Smooth muscle cell (in vitro differentiated cells): Measurements from ENCODE around the gene GTF2F1. TPM values are rescaled to one million over a fixed set of nuclear protein-coding genes. Genes with fewer than 3 reads are reported as not detected.

Experiments used
- DNase-seq: peaks from one replicate; lab custom pipeline; 2025; ENCODE audit not compliant: unreplicated experiment; lab: John Stamatoyannopoulos, UW
- H2AFZ ChIP-seq: fragments of 200-600 bp; sonication (generic); 2 replicates; pipeline ENCODE4 v1.6.0; 2016; ENCODE audit warnings: antibody characterized with exemption, low read depth, mild to moderate bottlenecking
- H3F3A ChIP-seq: fragments of 200-600 bp; sonication (generic); 2 replicates; pipeline ENCODE4 v1.6.0; 2017; ENCODE audit warnings: antibody characterized with exemption, low read depth
- H3K27ac ChIP-seq: fragments of 200-600 bp; sonication (generic); 2 replicates; pipeline ENCODE4 v1.5.1; 2016; ENCODE audit warnings: low read depth, mild to moderate bottlenecking
- H3K27me3 ChIP-seq: fragments of 200-600 bp; sonication (generic); 2 replicates; pipeline ENCODE4 v1.6.1; 2016; ENCODE audit warnings: low read depth, mild to moderate bottlenecking
- H3K36me3 ChIP-seq: fragments of 200-600 bp; sonication (generic); 2 replicates; pipeline ENCODE4 v1.5.1; 2016; ENCODE audit warnings: low read depth
- H3K4me1 ChIP-seq: fragments of 200-600 bp; sonication (generic); 2 replicates; pipeline ENCODE4 v1.5.1; 2016; ENCODE audit warnings: low read depth
- H3K4me2 ChIP-seq: fragments of 200-600 bp; sonication (generic); 2 replicates; pipeline ENCODE4 v1.6.0; 2016; ENCODE audit warnings: mild to moderate bottlenecking
- H3K4me3 ChIP-seq: fragments of 200-600 bp; sonication (generic); 2 replicates; pipeline ENCODE4 v1.5.1; 2016; ENCODE audit warnings: mild to moderate bottlenecking
- H3K79me2 ChIP-seq: fragments of 200-600 bp; sonication (generic); 2 replicates; pipeline ENCODE4 v1.6.0; 2016; ENCODE audit warnings: low read depth, mild to moderate bottlenecking
- H3K9ac ChIP-seq: fragments of 200-600 bp; sonication (generic); 2 replicates; pipeline ENCODE4 v1.6.0; 2016; ENCODE audit warnings: low read depth
- H3K9me3 ChIP-seq: fragments of 200-600 bp; sonication (generic); replicated peaks from 2 replicates; pipeline ENCODE4 v1.5.1; 2016; ENCODE audit warnings: low read depth
- H4K20me1 ChIP-seq: fragments of 200-600 bp; sonication (generic); 2 replicates; pipeline ENCODE4 v1.6.0; 2016; ENCODE audit warnings: low read depth
- CTCF ChIP-seq: fragments of 200-600 bp; sonication (generic); IDR thresholded peaks from 2 replicates; pipeline ENCODE4 v1.5.1; 2017; ENCODE audit warnings: borderline replicate concordance, mild to moderate bottlenecking, antibody characterized with exemption; ENCODE audit not compliant: insufficient read depth, poor library complexity, severe bottlenecking
- WGBS: methylation state at CpG from one replicate; pipeline ENCODE4 v1.1.7; 2016; ENCODE audit warnings: low lambda C conversion rate; 5-methylcytosine and 5-hydroxymethylcytosine counted together
- polyA plus RNA-seq: library from polyadenylated mRNA; unstranded; fragments of >200 nt; fragmentation: Nextera tagmentation; extraction: Ambion mirVana; gene quantifications from 2 replicates; pipeline ENCODE4 v1.2.1, GENCODE V29; 2016
- total RNA-seq: library from RNA; depleted of rRNA; stranded (reverse); fragments of >200 nt; gene quantifications from 2 replicates; pipeline ENCODE4 v1.2.3, GENCODE V29; 2014

GTF2F1 gene
- total and polyA plus RNA-seq, 2 experiments from 2014 or later: 34.7 to 65.8 TPM

- Histone ChIP-seq H3K4me1 (peaks cover 11% of the 10 kb centered on the region), H3K4me2 (no peak overlapping the region), H3K4me3 (no peak overlapping the region), H3K79me2 (peaks cover 40% of the 10 kb centered on the region), H4K20me1 (peaks cover 40% of the 10 kb centered on the region), H3K9ac (no peak overlapping the region), H3K27me3 (peaks cover 6% of the 10 kb centered on the region), H3F3A (no peaks in the 10 kb centered on the region), H3K36me3 (no peaks in the 10 kb centered on the region), H2AFZ (no peak overlapping the region), H3K9me3 (no peaks in the 10 kb centered on the region), H3K27ac (peak overlapping the region; percentile 37)
- DNase-seq: peak; percentile 94
- no peak for TF ChIP-seq CTCF
- 10% methylated on average over 40 of the region's 43 CpGs for WGBS
Measured at GRCh38 chr19:6424939-6425731, 32.2 kb upstream of the GTF2F1 start.

- H3K79me2 ChIP-seq: peaks cover 48% of the 10 kb centered on the region
Measured at GRCh38 chr19:6424195-6424938, 31.4 kb upstream of the GTF2F1 start, which contains the start of gene KHSRP. TSS of gene KHSRP (minus strand) at chr19:6424811. CDS start at chr19:6424701, 110 bp downstream.

GRCh38 chr19:6423499-6424194 is 30.7 kb upstream of the GTF2F1 start:
- no peaks in the 10 kb centered on the region for H3F3A ChIP-seq
- DNase-seq: peak; percentile 18
- peaks cover 11% of the 10 kb centered on the region for H3K4me1 ChIP-seq
- no peak overlapping the region for H2AFZ ChIP-seq
- TF ChIP-seq CTCF: no peak
- peaks cover 48% of the 10 kb centered on the region for H3K79me2 ChIP-seq
- H4K20me1 ChIP-seq: peaks cover 55% of the 10 kb centered on the region
- H3K9me3 ChIP-seq: no peaks in the 10 kb centered on the region
- peak overlapping the region; percentile 42 for H3K27ac ChIP-seq
- no peaks in the 10 kb centered on the region for H3K36me3 ChIP-seq
- H3K9ac ChIP-seq: peak overlapping the region; percentile 89
- peak overlapping the region; percentile 94 for H3K4me3 ChIP-seq
- peak overlapping the region; percentile 94 for H3K4me2 ChIP-seq
- 2% methylated on average over 20 of the region's 20 CpGs for WGBS
- no peaks in the 10 kb centered on the region for H3K27me3 ChIP-seq

More at GRCh38 chr19:6424195-6424938, 31.4 kb upstream of the GTF2F1 start, which contains the start of gene KHSRP:
- Histone ChIP-seq H3K9ac (peak within 1 kb of the TSS; percentile 89), H3K4me2 (peak within 1 kb of the TSS; percentile 94), H3K27me3 (no peaks in the 10 kb centered on the region), H2AFZ (no peak within 1 kb of the TSS), H3K4me3 (peak within 1 kb of the TSS; percentile 94), H3K4me1 (peaks cover 11% of the 10 kb centered on the region), H3K27ac (peak within 1 kb of the TSS; percentile 42), H3K9me3 (no peaks in the 10 kb centered on the region), H4K20me1 (peaks cover 48% of the 10 kb centered on the region), H3K36me3 (no peaks in the 10 kb centered on the region), H3F3A (no peaks in the 10 kb centered on the region)
- DNase-seq: no peak
- TF ChIP-seq CTCF: no peak
- 2% methylated on average over 31 of the region's 114 CpGs for WGBS
